ENCODE results near the gene RPH3AL. TPM values are rescaled to one million over a fixed set of nuclear protein-coding genes. Genes with fewer than 3 reads are reported as not detected.

RPH3AL gene
- total RNA-seq, 6 donors from 2014 or later, result 33.6 to 93.2 (median 54.3) TPM

DNA sequence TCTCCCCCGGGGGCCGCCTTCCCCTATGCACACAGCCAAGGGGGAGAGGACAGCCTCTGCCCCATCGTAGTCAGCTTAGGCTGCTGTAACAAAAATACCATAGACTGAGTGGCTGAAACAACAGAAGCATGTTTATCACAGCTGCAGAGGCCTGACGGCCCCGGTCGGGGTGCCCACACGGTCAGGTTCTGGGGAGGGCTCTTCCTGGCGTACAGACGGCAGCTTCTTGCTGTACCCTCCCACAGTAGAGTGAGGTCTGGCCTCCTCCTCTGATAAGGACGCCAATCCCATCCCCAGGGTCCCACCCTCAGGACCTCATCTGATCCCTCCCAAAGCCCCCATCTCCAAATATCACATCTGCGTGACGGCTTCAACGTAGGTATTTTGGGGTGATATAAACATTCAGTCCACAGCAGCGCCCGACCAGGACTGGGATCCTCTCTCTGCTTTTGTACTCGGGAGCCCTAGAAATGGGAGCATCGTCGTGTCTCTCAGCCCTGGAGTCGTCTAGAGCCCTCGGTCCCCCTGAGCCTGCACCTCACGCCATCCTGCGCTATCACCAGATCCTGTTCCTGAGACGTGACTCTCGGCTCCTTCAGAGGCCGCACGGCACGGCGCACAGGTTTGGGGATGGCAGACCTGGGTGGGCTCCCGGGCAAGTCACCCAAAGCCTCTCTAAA is 67.8 kb downstream of the RPH3AL start:
- TF ChIP-seq POLR2A (IDR thresholded peaks at IDR 0.05), result no peak
- TF ChIP-seq CTCF (IDR thresholded peaks at IDR 0.05), result no peak
- no peak for TF ChIP-seq POLR2AphosphoS5 (IDR thresholded peaks at IDR 0.05)
- TF ChIP-seq EP300 (IDR thresholded peaks at IDR 0.05), result no peak
- ATAC-seq (ENCODE audit: low FRiP score in 2 of 2) (no peak), DNase-seq (peak in 1 of 2 donors; percentile 8)
- Histone ChIP-seq H3K9me3 (no peaks in the 10 kb centered on the region), H3K4me3 (no peak overlapping the region), H3K27me3 (no peaks in the 10 kb centered on the region), H3K4me1 (peaks cover 5 to 11% (median 8%) of the 10 kb centered on the region in 4 donors), H3K36me3 (peaks cover 0 to 6% (median 4%) of the 10 kb centered on the region in 4 donors), H3K27ac (no peak overlapping the region)
- 88 to 95% methylated on average over 20 to 29 of the region's 29 CpGs for WGBS, 2 donors

- H3K27me3 ChIP-seq, result no peaks in the 10 kb centered on the region
- DNase-seq (peak in 1 of 2 donors; percentile 12), ATAC-seq (ENCODE audit: low FRiP score in 2 of 2) (peak in 1 of 2 donors; percentile 34)
- 81 to 95% methylated on average over 23 to 25 of the region's 25 CpGs for WGBS, 2 donors
- no peak overlapping the region for H3K4me3 ChIP-seq
- peaks cover 0 to 6% (median 4%) of the 10 kb centered on the region in 4 donors for H3K36me3 ChIP-seq
- H3K27ac ChIP-seq, result no peak overlapping the region
- H3K9me3 ChIP-seq, result no peaks in the 10 kb centered on the region
- H3K4me1 ChIP-seq, result peaks cover 5 to 13% (median 11%) of the 10 kb centered on the region in 4 donors
- TF ChIP-seq CTCF (IDR thresholded peaks at IDR 0.05) (no peak), POLR2AphosphoS5 (IDR thresholded peaks at IDR 0.05) (no peak), EP300 (IDR thresholded peaks at IDR 0.05) (no peak)
These were observed 68.5 kb downstream of the RPH3AL start for GRCh38 chr17:283911-284675.

DNA sequence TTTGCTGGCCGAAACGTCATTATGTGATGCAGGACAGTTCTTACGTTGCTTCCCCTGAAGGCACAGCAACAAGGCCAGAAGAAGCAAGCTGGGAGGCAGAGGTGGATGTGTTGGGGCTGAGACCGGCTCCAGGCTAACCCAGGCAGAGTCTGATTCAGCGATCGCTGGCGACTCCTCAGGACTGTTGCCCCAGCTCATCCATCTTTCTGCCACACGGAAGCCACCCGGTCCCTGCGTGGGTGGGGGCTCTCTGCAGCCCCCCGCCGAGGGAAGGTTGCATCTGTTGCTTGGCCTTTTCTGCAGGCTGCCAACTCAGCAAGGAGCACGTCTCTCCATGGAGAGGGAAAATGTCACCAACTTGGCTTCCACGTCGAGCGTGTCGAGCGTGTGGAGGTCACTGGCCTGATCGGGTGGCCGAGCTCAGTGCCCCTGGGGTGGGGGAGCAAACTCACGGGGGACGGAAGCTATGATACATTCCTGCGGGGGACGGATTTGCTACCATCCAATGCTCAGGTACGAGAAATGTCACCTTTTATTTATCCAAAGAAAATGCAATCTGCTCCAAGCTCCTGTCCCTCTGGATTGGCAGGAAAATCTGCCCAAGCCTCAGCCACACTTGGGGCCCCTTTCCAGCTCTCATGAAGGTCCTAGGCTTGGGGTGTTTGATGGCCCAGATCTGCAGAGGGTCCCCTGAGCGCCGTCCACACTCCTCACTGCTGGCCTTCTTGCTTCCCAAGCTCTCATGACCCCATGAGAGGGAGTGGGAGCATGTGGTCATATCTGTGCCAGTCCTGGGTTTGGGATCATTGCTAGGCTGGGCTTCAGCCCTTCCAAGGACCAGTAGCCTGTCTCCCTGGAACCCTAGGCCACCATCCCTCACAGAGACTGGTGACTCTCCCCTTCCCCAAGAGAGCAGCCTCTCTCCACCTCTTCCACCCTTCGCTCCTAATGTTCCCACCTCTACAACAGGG is 69.4 kb downstream of the RPH3AL start:
- Histone ChIP-seq H3K36me3 (peaks cover 0 to 6% (median 4%) of the 10 kb centered on the region in 4 donors), H3K4me3 (no peak overlapping the region), H3K27ac (no peak overlapping the region), H3K9me3 (no peaks in the 10 kb centered on the region), H3K4me1 (peaks cover 5 to 18% (median 11%) of the 10 kb centered on the region in 4 donors), H3K27me3 (no peaks in the 10 kb centered on the region)
- WGBS, 2 donors, result 80 to 85% methylated on average over 26 to 28 of the region's 28 CpGs
- TF ChIP-seq POLR2A (IDR thresholded peaks at IDR 0.05) (no peak), CTCF (IDR thresholded peaks at IDR 0.05) (no peak), EP300 (IDR thresholded peaks at IDR 0.05) (no peak), POLR2AphosphoS5 (IDR thresholded peaks at IDR 0.05) (no peak)
- ATAC-seq (ENCODE audit: low FRiP score in 2 of 2) (no peak), DNase-seq (peak in 1 of 2 donors; percentile 11)

DNA sequence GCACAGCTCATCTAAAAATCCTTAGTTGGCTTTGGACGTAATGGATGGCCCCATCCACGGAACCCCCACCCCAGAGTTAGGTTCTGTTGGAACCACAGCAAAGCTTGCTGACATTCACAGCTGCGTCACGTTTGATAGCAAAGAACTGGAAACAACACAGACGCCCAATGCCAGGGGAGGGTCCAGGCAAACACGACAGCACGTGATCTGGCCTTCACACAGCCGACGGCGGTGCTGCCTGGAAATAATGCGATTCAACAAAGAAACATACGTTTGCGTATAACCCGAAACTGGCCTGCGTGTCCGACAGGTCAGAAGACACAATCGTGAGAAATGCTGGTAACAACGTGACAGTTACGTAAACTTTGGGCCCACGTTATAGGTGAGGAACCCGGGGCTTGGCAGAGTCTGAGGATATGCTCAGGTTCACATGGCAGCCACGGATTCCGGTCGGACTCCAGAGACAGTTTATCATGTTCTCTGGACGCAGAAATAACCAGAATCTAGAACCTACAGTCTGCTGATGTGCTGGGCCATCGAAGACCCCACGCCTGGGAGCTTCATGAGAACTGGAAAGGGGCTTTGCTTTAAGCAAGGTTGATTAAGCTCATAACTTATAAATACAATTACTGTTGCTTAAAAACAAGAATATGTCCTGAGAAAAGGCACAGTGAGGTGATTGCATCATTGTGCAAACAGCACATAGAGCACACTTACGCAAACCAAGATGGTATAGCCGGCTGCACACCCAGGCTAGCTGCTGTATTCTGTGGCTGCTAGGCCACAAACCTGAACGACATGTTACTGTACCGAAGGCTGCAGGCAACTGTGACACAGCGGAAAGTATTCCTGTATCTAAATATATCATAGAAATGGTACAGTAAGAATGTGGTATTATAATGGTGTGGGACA is 70.4 kb downstream of the RPH3AL start:
- TF ChIP-seq POLR2AphosphoS5 (IDR thresholded peaks at IDR 0.05) (no peak), POLR2A (IDR thresholded peaks at IDR 0.05) (no peak)
- peaks cover 5 to 18% (median 11%) of the 10 kb centered on the region in 4 donors for H3K4me1 ChIP-seq
- ATAC-seq (ENCODE audit: low FRiP score in 2 of 2), result no peak
- peak in 1 of 2 donors; percentile 15 for DNase-seq
- H3K9me3 ChIP-seq, result no peaks in the 10 kb centered on the region
- H3K4me3 ChIP-seq, result no peak overlapping the region
- H3K27me3 ChIP-seq, result no peaks in the 10 kb centered on the region
- H3K27ac ChIP-seq, result no peak overlapping the region
- peaks cover 0 to 6% (median 4%) of the 10 kb centered on the region in 4 donors for H3K36me3 ChIP-seq
- 79 to 81% methylated on average over 32 of the region's 32 CpGs for WGBS, 2 donors
